Breast epithelium (tissue), 3 donors: ENCODE results near the gene CDK16.
"Not testable (repeated sequence)": the region's sequence is repeated elsewhere in the genome, so short reads cannot be mapped to it uniquely, and the experiment has no call there.

Source experiments
- POLR2A ChIP-seq: fragments of 450-650 bp; IDR thresholded peaks from one replicate; pipeline ENCODE4 v1.6.1; 2016; ENCODE audit warnings: antibody characterized with exemption, mild to moderate bottlenecking, moderate library complexity
- POLR2AphosphoS5 ChIP-seq, 3 donors: sonication (generic); formaldehyde crosslinking; IDR thresholded peaks; one replicate each; pipeline ENCODE4 v1.6.1; 2017; ENCODE audit warnings: antibody characterized with exemption in 3 of 3
- TF ChIP-seq, protein P1 (sequence below), 3 donors: fragments of 450-650 bp; IDR thresholded peaks; one replicate each; pipeline ENCODE4 v1.5.1; 2016 to 2017; ENCODE audit warnings: antibody characterized with exemption in 3 of 3, mild to moderate bottlenecking in 3 of 3, moderate library complexity in 3 of 3

DNA sequence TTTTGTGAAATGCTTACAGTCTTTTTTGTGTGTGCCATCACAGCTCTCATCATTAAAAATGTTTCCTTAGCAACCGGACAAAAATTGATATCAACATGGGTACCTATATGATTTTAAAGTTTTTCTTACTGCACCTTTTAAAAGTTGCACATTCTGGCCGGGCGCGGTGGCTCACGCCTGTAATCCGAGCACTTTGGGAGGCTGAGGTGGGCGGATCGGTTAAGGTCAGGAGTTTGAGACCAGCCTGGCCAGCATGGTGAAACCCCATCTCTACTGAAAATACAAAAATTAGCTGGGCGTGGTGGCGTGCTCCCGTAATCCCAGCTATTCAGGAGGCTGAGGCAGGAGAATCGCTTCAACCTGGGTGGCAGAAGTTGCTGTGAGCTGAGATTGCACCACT is 39.1 kb downstream of the CDK16 start:
- not testable (repeated sequence) for TF ChIP-seq POLR2A; POLR2AphosphoS5 (IDR thresholded peaks at IDR 0.05)
- TF ChIP-seq, protein P1, sequence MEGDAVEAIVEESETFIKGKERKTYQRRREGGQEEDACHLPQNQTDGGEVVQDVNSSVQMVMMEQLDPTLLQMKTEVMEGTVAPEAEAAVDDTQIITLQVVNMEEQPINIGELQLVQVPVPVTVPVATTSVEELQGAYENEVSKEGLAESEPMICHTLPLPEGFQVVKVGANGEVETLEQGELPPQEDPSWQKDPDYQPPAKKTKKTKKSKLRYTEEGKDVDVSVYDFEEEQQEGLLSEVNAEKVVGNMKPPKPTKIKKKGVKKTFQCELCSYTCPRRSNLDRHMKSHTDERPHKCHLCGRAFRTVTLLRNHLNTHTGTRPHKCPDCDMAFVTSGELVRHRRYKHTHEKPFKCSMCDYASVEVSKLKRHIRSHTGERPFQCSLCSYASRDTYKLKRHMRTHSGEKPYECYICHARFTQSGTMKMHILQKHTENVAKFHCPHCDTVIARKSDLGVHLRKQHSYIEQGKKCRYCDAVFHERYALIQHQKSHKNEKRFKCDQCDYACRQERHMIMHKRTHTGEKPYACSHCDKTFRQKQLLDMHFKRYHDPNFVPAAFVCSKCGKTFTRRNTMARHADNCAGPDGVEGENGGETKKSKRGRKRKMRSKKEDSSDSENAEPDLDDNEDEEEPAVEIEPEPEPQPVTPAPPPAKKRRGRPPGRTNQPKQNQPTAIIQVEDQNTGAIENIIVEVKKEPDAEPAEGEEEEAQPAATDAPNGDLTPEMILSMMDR (IDR thresholded peaks at IDR 0.05), result not testable (repeated sequence)
